ENCODE data around the gene SYDE2.

DNA sequence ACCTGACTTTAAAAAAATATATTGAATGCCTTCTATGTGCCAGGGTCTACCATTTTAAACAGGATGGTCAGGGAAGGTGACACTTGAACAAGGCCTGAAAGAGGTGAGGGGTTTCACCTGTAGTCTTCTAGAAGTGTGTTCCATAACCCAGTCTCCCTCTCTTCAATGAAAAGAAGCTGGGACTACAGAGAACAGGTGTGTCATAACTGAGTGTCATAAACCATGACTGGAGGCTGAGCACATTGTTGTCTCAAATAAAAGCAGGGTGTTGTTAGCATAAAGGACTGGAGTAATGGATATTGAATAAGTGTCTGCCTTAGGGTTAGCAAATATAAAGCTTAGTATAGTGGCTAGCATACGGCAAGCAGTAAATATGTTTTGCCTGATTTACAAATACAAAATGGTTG is 65.4 kb downstream of the SYDE2 start:
- TF ChIP-seq, protein P1, sequence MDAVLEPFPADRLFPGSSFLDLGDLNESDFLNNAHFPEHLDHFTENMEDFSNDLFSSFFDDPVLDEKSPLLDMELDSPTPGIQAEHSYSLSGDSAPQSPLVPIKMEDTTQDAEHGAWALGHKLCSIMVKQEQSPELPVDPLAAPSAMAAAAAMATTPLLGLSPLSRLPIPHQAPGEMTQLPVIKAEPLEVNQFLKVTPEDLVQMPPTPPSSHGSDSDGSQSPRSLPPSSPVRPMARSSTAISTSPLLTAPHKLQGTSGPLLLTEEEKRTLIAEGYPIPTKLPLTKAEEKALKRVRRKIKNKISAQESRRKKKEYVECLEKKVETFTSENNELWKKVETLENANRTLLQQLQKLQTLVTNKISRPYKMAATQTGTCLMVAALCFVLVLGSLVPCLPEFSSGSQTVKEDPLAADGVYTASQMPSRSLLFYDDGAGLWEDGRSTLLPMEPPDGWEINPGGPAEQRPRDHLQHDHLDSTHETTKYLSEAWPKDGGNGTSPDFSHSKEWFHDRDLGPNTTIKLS (IDR thresholded peaks at IDR 0.05; ENCODE audit: borderline replicate concordance, low read depth), result no peak
- TF ChIP-seq, protein P2, sequence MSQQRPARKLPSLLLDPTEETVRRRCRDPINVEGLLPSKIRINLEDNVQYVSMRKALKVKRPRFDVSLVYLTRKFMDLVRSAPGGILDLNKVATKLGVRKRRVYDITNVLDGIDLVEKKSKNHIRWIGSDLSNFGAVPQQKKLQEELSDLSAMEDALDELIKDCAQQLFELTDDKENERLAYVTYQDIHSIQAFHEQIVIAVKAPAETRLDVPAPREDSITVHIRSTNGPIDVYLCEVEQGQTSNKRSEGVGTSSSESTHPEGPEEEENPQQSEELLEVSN (IDR thresholded peaks at IDR 0.05; ENCODE audit: borderline replicate concordance in 1 of 2, extremely low read depth in 1 of 2, insufficient read depth in 1 of 2, insufficient read length in 1 of 2, low read depth in 1 of 2, low read length in 1 of 2, poor library complexity in 1 of 2, severe bottlenecking in 1 of 2), result no peak
- TF ChIP-seq RBM17 (IDR thresholded peaks at IDR 0.05; ENCODE audit: borderline replicate concordance, low read depth, low read length), result no peak
- no peak for TF ChIP-seq SIN3A (IDR thresholded peaks at IDR 0.05; ENCODE audit: borderline replicate concordance in 2 of 2, control insufficient read depth in 1 of 2, low read depth in 2 of 2, low read length in 2 of 2)
- no peak for TF ChIP-seq FOXP1 (CRISPR knock-in tag; IDR thresholded peaks at IDR 0.05)
- no peak for TF ChIP-seq TCF7 (IDR thresholded peaks at IDR 0.05; ENCODE audit: borderline replicate concordance)
- TF ChIP-seq POLR3A (IDR thresholded peaks at IDR 0.05; ENCODE audit: borderline replicate concordance, extremely low read depth, insufficient read depth, insufficient read length), result no peak
- no peak for TF ChIP-seq CHD1 (IDR thresholded peaks at IDR 0.05; ENCODE audit: low read length)
- no peak for TF ChIP-seq ZNF41 (CRISPR knock-in tag; conservative IDR thresholded peaks at IDR 0.05)
- TF ChIP-seq ADNP (tag; IDR thresholded peaks at IDR 0.05), result no peak
- TF ChIP-seq MEF2A (IDR thresholded peaks at IDR 0.05; ENCODE audit: control insufficient read depth, low read depth, low read length), result no peak
- TF ChIP-seq ZFP36 (IDR thresholded peaks at IDR 0.05; ENCODE audit: low read depth, low read length, partially characterized antibody), result no peak
